Measurements from ENCODE around the gene ASS1. TPM values are rescaled to one million over a fixed set of nuclear protein-coding genes. Genes with fewer than 3 reads are reported as not detected.
"Not testable (repeated sequence)": the region's sequence is repeated elsewhere in the genome, so short reads cannot be mapped to it uniquely, and the experiment has no call there.

The ASS1 gene
- 0.27 TPM for total RNA-seq

DNA sequence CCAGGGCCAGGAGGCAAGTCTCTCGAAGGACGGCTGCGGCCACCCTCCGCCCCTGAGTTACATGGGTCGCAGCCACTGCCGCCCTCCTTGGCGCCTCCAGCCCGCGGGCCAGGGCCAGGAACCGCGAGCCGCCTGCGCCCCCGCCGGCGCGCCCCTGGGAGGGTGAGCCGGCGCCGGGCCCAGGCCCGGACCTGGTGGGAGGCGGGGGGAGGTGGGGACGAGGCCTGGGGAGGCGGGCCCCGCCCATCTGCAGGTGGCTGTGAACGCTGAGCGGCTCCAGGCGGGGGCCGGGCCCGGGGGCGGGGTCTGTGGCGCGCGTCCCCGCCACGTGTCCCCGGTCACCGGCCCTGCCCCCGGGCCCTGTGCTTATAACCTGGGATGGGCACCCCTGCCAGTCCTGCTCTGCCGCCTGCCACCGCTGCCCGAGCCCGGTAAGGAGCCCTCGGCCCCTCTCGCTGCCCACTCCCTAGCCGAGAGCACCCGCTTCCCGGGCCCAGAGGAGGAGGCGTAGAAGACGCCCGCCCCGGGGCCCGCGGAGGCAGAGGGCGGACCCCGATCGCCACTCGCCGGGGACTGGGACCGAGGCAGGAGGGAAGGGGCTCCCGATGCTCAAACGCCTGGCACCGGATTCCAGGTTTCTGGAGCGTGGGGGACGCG, at the start of gene ASS1:
Gene ASS1, plus strand, starts transcription at position 397 of the 657 bp plus-strand sequence. CDS start 7,268 bp downstream, outside the sequence.
- peak in 2 of 3 donors; percentile 50 to 63 for DNase-seq (ENCODE audit: low read depth in 2 of 3, low spot score in 2 of 3)

DNA sequence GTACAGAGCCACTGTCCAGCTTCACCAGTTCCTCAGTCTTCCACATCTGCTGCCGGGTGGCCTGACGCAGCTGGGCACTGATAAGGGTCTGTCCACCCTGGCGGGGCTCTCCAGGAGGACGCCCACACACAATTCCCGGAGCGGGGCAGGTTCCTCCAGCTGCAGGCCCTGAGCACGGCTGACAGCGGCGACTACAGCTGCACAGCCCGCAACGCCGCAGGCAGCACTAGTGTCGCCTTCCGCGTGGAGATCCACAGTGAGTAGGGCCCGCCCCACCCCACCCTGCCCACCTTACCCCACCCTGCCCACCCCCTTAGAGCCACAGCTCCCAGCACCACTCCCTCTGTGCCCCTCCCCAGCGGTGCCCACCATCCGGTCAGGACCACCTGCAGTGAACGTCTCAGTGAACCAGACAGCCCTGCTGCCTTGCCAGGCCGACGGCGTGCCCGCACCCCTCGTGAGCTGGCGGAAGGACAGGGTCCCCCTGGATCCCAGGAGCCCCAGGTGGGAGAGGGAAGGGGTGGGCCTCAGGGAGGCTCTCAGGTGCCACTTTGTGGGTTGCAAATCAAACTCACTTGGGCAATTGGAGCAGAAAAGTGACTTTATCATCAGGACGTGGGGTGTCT, 48.8 kb upstream of the ASS1 start:
- DNase-seq (ENCODE audit: low read depth in 2 of 3, low spot score in 2 of 3), result no peak

DNA sequence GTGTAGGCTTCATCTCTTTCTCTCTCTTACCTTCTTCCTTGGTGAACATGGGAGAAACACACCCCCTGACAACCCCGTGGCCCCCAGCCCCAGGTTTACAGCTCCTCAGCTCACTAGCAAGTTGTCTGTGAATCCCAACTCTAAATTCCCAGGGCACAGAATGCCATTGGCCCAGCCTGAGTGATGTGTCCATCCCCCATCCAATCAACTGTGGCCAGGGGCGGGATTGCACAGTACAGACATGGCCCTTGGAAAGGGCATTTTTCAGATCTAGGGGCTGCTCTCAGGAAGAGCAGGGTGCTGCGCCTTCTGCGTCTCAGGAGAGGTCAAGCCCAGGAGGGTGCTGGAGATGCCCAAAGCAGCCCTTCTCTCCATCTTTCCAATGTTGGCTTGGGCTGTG, 48.2 kb upstream of the ASS1 start:
- DNase-seq (ENCODE audit: low read depth in 2 of 3, low spot score in 2 of 3), result no peak

DNA sequence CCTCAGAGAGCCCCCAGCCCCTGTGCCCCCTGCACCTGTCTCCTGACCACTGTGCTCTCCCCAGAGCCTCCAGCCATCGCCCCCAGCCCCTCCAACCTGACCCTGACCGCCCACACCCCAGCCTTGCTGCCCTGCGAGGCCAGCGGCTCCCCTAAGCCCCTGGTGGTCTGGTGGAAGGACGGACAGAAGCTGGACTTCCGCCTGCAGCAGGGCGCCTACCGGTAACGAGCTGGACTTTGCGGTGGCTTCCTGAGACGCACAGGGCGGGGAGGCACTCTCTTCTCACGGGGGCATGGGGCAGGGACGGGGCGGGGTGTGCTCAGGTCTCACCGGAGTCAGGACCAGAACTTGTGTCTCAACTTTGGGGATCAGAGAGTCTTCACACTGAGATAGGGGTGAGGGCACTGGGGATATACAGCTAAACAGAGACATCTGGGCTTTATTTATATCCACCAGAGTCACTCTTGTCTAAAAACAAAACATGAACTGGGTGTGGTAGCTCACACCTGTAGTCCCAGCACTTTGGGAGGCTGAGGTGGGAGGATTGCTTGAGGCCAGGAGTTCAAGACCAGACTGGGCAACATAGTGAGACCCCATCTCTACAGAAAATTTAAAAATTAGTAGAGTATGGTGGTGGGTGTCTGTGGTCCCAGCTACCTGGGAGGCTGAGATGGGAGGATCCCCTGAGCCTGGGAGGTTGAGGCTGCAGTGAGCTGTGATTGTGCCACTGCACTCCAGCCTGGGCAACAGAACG, 46.1 kb upstream of the ASS1 start:
- DNase-seq (ENCODE audit: low read depth in 2 of 3, low spot score in 2 of 3), result no peak

DNA sequence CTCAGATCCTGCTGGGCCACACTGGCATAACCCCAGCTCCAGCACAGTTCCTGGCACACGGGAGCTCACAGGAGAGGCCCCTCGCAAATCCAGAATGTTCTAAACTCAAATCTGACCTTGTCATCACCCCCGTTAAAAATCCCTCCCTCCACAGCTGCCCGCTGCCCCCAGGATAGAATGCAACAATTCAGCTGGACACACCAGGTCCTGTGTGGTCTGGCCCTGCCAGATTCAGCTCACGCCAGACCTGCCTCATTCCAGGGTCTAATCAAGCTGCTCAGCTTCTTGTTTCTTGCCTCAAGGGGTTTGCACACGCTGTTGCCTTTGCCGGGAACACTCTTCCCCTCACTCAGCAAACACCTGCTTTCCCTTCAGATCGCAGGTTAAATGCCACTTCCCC, 45.0 kb upstream of the ASS1 start:
- no peak for DNase-seq (ENCODE audit: low read depth in 2 of 3, low spot score in 2 of 3)

DNA sequence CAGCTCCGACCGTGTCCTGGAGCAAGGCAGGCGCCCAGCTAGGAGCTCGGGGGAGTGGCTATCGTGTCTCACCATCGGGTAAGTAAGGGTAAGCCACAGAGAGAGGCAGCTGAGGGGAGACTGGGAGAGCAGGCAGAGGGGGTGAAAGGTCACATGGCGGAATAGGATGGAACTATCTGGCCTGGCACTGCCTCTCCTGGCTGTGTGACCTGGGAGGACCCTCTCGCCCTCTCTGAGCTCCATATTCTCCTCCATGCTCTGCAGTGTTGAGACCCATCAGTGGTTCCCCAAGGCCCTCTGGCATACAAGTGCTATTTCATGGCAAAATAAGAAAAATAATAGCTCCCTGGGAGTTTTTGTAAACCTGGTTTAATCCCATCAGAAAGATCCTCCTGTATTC, 43.9 kb upstream of the ASS1 start:
- DNase-seq (ENCODE audit: low read depth in 2 of 3, low spot score in 2 of 3), result no peak

DNA sequence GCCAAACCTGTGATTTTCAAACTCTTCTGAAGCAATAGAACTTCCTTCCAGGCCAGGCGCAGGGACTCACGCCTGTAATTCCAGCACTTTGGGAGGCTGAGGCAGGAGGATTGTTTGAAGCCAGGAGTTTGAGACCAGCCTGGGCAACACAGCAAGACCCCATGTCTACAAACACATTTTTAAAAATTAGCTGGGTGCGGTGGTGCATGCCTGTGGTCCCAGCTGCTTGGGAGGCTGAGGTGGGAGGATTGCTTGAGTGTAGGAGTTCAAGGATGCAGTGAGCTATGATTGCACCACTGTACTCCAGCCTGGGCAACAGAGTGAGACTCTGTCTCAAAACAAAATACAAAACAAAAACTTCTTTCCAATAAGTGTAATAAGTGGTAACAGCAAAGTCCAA, 43.0 kb upstream of the ASS1 start:
- not testable (repeated sequence) for DNase-seq (ENCODE audit: low read depth in 2 of 3, low spot score in 2 of 3)

DNA sequence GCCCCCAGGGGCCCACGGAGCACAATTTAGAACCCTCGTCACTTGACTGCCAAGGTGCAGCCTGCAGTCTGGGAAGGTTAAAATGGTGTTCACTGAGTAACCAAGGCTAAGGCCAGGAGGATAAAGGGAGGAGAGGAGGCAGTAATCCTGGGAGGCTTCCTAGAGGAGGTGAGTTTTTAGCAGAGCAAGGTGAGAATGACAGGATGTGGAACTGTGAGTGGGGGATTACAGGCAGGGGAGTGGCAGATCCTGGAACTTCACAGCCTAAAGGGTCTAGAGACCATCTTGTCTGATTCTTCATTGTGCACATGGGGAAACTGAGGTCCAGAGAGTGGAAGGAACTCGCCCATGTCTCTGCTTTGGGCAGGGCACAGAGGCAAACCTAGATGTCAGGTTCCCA, 42.5 kb upstream of the ASS1 start:
- no peak for DNase-seq (ENCODE audit: low read depth in 2 of 3, low spot score in 2 of 3)

DNA sequence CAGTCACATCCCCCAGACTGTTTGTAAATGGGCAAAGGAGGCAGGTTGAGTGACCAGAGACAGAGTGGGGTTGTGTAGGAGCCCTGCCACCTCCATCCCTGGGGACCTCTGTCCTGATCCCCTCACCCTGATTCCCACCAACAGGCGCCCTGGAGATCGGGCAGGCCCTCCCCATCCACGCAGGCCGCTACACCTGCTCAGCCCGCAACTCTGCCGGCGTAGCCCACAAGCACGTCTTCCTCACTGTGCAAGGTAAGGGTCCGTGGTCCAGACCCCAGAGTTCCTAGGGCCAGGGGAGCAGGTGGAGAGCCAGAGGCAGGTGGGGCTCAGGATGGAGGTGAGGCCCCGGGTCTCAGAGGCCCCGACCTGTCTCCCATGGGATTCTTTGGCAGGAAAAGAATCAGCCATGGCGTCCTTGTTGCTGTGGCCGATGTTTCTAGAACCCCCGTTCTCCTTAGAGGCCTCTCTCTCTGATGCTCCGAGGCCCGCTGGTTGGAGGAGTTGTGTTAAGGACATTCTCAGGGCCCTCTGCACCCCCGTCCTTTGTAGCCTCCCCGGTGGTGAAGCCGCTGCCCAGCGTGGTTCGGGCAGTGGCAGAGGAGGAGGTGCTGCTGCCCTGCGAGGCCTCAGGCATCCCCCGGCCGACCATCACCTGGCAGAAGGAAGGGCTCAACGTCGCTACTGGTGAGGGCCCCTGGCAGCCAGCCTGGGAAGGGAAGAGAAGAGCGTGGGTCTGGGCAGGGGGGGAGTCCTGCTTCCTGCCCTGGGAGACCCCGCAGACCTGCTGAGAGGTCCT, 41.9 kb upstream of the ASS1 start:
- no peak for DNase-seq (ENCODE audit: low read depth in 2 of 3, low spot score in 2 of 3)

DNA sequence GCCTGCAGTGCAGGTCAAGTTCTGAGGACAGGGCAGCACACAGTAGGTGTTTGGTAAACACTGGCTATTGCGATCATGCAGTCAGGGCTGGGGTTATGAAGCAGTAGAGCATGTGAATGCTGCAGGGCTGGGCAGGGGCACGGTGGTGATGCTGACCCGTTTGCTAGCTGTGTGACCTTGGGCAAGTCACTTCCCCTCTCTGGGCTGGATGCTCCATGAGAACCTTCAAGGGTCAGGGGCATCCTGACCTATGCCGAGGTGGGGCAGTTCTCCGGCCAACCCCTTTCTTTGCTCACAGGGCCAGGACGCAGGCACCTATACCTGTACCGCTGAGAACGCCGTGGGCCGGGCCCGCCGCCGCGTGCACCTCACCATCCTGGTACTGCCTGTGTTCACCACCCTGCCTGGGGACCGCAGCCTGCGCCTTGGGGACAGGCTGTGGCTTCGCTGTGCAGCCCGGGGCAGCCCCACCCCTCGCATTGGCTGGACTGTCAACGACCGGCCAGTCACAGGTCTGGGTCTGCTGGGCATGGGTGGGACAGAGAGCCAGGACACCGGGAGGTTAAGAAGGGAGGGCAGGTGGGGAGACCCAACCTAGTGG, 39.0 kb upstream of the ASS1 start:
- DNase-seq (ENCODE audit: low read depth in 2 of 3, low spot score in 2 of 3), result no peak

DNA sequence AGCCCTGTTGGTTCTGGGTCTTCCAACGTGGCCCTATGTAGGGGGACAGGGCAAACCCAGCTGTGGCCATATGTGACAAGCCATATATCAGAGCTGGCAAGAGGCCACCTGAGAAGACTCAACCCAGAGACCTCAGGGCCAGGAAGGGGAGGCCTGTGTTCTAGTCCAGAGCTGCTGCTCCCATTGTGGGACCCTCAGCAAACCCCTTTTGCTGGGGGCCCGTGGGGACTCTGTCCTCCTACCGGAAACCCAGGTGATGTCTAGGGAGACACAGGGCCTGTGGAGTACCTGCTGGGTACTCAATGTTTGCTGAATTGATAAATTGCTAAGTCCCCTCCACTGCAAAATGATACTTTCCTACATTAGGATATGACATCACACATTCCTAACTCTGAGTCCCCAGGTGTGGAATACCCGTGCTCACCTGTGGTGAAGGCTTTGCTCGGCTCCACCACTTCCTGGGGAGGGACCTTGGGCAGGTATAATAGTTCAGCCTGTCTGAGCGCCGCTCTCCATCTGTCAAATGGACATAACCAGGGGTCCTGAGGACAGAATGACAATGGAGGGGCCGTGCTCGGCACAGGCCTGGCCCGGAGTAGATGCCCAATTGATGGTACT, 38.4 kb upstream of the ASS1 start:
- no peak for DNase-seq (ENCODE audit: low read depth in 2 of 3, low spot score in 2 of 3)

DNA sequence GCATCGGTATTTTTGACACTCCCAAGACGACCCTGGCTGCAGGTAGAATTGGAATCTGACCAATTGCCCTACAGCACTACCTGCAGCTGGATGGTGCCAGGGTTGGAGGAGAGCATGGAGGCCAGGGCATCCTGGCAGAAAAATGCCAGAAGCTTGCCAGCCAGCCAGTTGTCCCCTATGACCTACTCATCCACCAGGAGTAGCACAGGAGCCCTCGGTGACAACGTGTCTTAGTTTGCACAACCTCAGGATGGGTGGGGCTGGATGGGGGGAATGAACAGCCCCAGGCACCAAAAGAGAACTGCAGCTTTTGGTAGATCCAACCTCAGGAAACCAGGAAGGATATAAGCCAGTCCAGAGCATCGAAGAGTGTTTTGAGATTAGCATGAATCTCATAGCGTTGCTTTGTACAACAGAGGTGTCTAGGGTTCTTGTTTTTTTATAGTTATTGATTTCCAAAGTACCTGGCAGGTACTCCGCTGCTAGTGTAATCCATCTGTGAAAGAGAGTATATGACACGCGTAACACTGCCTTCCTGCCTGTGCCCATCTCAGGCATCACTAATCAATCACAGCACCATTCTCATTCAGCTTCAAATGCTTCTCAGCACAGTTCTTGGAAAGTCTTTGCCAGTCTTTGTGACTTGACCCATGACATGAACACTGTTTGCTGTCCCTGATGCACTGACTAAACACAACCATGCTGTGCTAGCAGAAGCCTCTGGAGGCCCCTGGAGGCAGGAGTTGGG, 36.7 kb upstream of the ASS1 start:
- DNase-seq (ENCODE audit: low read depth in 2 of 3, low spot score in 2 of 3), result no peak

DNA sequence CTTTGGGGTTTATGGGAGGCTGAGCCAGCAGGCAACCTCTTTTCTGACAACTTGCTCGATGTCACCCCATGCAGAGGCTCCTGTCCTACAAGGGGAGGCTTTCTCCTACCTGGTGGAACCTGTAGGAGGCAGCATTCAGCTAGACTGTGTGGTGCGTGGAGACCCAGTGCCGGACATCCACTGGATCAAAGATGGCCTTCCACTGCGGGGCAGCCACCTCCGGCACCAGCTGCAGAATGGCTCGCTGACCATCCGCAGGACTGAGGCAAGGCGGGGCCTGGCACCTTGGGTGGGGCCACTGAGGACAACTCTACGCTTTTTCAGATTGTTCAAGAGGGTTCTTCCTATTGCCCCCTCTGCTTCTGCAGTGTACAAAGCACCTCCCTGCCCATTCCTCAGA, 36.1 kb upstream of the ASS1 start:
- no peak for DNase-seq (ENCODE audit: low read depth in 2 of 3, low spot score in 2 of 3)

DNA sequence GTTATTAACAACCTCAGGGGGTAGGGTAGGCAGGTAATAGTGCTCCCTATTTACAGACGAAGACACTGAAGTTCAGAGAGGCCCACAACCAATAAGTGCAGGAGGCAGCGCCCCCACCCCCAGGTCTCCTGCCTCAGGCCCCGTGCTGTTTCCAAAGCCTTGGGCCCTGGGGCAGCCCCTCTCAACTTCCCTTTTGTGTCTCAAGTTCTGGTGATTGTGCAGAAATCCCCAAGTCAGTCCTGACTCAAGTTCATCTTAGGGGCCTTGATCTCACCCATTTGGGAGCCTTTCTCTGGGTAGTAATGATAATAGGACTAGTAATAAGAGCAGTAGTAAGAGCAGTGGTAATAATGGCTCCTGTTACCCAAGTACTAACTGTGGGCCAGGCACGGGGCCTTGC, 35.5 kb upstream of the ASS1 start:
- peak in 1 of 3 donors; percentile 22 for DNase-seq (ENCODE audit: low read depth in 2 of 3, low spot score in 2 of 3)

DNA sequence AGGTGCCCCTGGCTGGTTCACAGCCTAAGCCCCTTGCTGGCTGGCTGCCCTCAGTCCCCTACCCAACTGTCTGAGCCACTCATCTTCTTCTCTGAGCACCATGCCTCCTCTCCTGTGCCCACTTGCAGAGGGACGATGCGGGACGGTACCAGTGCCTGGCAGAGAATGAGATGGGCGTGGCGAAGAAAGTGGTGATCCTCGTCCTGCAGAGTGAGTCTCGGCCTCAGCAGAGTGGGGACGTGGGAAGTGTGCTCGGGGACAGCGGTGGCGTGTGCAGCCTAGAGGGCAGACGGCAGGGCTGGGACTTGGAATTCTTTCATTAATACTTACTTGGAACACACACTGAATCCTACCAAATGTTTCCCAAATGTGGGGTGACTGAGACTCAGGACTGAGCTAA, 34.3 kb upstream of the ASS1 start:
- no peak for DNase-seq (ENCODE audit: low read depth in 2 of 3, low spot score in 2 of 3)

DNA sequence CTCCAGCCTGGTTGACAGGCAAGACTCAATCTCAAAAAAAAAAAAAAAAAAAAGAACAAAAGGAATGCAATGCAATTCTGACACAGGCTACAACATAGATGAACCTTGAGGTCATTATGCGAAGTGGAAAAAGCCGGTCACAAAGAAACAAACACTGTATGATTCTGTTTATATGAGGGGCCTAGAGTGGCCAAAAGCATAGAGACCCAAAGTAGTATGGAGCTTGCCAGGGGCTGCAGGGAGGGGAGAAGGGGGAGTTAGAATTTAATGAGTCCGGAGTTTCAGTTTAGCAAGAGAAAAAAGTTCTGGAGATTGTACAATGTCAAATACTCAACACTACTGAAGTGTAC, 33.2 kb upstream of the ASS1 start:
- no peak for DNase-seq (ENCODE audit: low read depth in 2 of 3, low spot score in 2 of 3)

DNA sequence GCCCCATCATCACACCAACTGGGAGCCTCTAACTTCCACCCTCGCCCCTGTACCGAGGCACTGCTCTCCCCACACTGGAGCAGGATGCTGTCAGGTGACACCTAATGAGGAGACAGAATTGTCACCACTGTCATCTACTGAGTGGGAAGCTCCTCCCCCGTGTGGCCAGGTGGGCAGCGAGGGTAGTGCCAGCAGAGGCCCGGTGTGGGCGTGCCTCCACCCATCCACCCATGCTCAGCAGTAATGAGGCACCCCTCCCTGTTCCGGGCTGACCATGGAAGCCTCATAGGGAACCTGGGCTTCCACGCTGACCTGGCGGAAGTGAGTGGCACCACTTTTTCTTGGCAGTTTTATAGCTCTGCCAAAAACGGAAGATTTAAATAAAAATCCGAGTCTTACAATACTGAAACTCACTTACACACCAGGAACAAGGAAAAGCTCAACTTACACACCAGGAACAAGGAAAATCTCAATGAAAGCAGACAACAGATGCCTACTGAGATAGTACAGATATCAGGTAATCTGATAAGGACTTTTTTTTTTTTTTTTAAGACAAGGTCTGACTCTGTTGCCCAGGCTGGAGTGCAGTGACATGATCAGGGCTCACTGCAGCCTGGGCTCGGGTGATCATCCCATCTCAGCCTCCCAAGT, 30.6 kb upstream of the ASS1 start:
- DNase-seq (ENCODE audit: low read depth in 2 of 3, low spot score in 2 of 3), result no peak

DNA sequence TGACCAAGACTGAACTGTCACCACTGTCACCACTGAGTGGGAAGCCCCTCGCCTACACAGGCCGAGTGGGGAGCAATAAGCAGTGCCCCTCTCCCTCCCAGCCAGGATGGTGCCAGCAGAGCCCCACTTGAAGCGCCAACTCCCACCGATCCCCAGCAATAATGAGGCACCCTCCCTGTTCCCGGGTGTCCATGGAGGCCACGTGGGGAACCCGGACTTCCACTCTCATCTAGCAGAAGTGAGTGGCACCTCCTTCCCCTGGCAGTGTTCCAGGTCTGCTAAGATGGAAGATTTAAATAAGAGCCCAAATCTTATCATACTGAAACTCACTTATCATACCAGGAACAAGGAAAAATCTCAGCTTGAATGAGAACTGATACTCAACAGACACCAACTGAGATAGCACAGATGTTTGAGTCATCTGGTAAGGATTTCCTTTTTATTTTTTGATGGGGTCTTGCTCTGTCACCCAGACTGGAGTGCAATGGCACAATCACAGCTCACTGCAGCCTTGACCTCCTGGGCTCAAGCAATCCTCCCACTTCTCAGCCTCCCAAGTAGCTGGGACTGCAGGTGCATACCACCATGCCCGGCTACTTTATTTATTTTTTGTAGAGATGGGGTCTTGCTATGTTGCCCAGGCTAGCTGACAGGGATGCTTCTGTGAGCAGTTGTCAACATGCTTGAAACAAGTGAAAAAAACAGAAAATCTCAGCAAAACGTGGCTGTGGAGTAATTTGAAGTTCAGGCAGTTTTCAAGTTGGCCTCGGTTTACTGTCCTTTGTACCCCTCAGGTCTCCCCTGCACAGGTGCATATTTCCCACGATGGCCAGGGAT, 29.6 kb upstream of the ASS1 start:
- DNase-seq (ENCODE audit: low read depth in 2 of 3, low spot score in 2 of 3), result no peak
